ENCODE data around the gene CEACAM4.

DNA sequence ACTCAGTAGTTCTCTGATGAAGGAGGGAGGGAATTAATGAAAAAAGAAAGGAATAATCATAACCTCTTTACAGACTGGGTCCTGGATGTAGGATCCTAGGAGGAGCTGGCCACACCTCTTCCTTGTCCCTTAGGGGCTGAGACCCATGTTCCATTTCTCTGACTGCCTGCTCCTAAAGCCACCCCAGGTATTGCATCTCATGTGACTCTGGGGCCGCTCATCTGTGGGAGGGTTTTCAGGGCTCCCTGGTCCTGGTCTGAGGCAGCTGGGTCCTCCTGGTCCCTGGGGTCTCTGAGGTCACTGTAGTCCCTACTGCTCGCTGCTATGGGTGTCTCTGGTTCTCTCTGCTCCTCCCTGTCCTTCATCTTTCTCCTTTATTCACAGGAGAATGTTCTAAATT lies 48.0 kb downstream of the CEACAM4 start:
- no peak for TF ChIP-seq EZH2 (IDR thresholded peaks at IDR 0.05)
- no peak for TF ChIP-seq CTCF (IDR thresholded peaks at IDR 0.05)
- no peak for TF ChIP-seq EZH2phosphoT487 (IDR thresholded peaks at IDR 0.05)

All from neural progenitor cell (in vitro differentiated cells).